GM19328 (cell line): ENCODE data around the gene BTBD9.

ENCODE experiments used
- ATAC-seq: cut with Tn5 transposase; IDR thresholded peaks from one replicate; pipeline ENCODE4 v1.9.1; 2021; ENCODE audit warnings: mild to moderate bottlenecking, moderate library complexity; ENCODE audit not compliant: unreplicated experiment

Gene BTBD9

DNA sequence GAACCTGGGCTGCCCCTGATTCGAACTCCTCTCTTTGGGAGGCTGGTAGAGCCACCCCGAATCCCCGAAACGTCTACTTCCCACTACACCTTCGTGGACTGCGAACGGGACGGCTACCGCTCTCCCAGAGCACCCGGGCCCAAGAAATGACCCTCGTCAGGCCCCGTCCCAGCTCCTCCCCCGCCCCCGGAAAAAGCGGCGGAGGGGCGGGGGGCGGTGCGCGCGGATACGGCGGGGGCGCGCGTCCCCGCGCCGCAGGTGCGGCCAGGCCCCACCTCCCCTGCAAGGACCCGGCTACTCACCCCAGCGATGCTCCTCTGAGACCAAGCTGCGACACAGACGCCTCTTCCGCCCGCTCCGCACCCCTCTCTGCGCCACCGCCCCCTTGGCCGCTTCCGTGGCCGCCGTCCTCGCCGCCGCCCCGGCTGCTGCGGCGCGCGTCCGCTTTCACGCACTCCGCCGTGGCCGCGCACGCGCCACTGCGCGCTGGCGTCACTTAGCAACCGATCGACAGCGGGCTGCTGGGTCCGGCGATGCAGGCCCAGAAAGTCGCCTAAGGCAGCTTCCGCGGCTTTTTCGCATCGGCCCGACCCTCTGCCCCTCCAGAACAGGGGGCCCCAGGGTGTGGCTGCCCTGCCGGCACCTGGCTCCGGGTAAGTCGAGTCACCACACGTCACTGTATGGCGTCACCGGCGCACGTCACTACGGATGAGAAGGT lies at the start of gene BTBD9:
Gene BTBD9, minus strand, starts transcription at position 432 of the 718 bp plus-strand sequence.
- ATAC-seq, result peak; percentile 68

DNA sequence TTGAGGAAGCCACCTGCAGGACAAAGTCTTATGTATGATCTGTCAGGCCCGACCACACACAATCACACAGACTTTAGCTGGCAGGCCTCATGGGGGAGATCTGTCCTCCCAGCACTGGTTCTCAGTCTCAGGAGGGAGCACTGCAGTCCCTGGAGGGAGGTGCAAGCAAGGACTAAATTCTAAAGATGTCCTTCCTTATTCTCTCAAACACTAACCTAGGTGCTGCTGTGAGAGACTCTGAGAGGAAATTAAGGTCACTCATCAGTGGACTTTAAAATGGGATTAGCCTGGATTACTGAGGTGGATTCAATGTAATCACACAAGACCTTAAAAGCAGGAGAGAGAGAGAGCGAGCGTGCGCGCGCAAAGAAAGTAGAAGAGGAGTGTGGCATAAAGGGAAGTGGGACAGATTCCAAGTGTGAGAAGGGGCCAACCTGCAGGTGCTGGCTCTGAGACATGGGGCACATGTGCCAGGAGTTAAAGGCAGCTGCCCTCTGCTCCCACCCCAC lies 48.9 kb upstream of the BTBD9 start:
- no peak for ATAC-seq

DNA sequence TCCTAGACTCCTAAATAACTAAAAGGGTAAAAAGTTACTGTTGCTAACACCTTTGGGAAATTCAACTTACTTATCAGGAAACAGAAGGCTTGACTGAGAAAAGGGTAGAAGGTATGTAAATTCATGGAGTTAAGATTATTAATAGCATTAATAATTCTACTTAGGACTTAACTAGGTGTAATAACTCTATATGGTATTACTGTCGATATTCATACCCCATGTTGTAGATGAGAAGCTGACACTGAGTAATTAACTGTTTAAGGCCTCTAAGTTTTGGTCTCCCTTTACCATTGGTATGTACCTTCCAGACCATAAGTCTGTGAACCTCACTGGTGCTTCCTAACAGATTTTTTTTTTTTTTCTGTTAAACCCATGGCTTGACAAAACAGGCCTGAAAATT lies 47.8 kb upstream of the BTBD9 start:
- no peak for ATAC-seq

DNA sequence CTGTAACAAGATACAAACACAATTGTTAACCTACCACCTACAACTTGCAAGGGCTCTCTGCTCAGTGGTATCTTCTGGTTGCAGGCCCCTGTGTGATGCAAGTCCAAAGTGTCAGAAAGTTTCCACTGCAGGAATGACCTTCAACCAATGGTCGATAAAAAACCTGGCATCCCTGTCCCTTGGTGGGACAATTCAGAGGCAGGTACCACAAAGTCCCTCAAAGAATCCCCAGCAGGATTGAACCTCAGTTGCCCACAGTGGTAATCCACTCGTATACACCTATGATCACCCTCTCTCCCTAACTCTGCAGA lies 47.3 kb upstream of the BTBD9 start:
- ATAC-seq, result no peak

DNA sequence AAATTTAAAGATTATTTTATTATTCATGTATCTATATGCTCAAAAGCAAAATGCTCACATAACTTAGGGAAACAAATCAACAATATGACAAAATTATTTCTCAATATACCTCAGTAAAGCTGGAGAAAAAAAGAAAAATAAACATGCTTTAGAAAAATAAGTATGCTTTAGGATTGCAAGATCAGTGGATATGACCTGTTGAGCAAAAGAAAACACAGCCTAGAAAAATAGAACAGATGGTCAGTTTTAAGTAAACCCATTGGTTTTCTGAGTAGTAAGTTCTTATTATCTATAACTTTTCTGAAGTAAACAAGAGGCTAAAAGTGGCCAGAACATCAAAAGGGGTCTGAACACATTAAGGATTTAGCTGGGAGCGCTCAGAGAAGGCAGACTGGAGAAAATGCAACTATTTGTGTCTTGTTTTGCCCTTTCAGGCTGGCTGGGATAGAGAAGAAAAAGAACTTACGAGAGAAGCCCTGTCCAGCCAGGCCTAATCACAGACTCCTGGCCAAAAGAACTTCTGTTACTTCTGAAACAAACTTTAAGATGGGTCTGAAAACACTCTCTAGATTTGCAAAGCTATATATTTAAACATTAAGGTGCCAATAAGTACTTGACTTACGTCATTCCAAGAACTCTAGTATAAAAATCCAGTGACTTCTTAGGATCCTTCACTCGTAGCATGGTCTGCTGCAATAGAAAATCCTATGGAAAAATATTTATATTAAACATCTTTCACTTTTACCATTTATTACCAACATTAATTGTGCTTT lies 46.7 kb upstream of the BTBD9 start:
- ATAC-seq, result no peak

DNA sequence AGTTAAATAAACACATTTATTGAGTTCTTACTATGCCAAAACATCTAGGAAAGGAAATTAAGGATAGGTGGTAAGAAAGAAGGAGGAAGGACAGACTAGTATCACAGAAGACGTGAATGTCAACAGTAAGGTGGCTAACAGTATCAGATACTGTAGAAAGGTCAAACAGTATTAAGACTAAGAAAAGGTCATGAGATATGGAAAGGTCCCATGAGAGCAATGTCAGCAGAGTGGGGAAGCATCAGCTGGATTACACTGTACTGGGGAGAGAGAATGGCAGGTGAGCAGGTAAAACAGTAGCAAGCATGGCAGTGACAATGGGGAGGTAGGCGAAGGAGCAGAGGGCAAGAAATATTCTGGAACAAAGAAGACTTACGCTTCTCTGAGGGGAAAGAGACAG lies 45.2 kb upstream of the BTBD9 start:
- ATAC-seq, result no peak

DNA sequence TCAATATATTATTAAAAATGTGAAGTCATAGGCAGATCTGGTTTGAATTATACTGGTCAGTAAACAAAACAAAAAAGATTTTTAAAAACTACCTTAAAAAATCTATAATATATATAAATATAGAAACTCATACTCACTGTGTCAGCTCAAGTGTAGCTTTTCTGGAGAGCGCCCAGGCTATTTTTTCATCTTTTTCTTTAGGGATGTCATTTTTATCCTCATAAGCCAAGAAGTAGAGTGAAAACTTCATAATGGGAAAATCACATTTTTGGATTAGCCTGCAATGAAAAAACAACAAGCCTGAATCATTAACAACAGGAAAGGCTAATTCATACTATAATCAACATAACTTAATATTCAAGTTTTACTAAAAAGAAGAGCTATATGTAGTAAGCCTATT lies 44.5 kb upstream of the BTBD9 start:
- ATAC-seq, result no peak

DNA sequence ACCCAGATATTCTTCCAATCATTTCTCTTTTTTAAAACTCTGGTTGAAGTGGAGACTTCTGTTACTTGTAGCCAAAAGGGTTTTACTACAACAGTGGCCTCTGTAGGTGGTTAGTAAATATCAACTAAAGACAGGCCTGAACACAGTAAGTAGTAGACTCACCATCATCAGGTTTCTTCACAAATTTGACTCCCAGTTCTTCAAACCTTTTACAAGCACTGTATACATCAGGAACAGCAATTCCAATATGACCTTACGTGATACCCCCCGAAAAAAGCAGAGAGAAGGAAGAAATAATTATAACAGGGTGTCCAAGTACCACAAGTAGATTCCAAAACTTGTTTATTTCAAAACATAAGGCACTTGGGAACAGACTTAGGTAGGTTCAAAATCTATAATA lies 42.1 kb upstream of the BTBD9 start:
- no peak for ATAC-seq

DNA sequence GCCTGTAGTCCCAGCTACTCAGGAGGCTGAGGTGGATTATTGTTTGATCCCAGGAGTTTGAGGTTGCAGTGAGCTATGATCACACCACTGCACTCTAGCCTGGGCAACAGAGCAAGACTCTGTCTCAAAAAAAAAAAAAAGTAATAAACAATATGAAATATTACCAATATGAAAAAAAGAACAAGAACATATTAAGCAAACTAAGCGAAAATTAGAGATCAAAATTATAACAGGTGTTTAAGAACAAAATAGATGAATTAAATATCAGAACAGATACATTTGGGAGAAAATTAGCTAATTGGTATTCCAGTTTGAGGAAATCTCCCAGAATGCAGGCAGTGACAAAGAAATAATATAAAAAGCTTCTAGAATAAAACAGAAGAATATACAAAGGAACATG lies 39.9 kb upstream of the BTBD9 start:
- no peak for ATAC-seq

DNA sequence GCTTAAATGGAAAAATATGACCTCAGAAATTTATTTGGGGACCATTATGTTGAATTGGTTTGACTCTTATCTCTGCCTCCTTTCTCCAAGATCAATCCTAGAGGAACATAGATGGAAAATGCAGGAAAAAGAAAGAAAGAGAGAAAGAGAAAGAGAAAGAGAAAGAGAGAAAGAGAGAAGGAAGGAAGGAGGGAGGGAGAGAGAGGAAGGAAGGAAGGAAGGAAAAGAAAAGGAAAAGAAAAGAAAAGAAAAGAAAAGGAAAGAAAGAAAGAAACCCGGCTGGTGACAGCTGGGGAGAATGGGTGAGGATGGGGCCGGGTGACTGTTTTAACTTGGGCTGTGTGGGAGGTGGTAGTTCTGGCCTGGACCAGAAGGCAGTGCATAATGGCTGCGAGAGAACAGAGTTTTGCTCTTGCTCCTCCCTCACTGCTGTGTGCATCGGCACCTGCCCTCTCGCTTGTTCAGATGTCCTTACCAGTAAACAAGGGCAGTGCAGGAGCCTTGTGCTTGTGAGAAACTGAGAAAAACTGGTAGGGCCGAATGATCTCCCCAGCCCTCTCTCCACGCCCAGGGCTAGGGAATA lies 38.5 kb upstream of the BTBD9 start:
- ATAC-seq, result no peak

DNA sequence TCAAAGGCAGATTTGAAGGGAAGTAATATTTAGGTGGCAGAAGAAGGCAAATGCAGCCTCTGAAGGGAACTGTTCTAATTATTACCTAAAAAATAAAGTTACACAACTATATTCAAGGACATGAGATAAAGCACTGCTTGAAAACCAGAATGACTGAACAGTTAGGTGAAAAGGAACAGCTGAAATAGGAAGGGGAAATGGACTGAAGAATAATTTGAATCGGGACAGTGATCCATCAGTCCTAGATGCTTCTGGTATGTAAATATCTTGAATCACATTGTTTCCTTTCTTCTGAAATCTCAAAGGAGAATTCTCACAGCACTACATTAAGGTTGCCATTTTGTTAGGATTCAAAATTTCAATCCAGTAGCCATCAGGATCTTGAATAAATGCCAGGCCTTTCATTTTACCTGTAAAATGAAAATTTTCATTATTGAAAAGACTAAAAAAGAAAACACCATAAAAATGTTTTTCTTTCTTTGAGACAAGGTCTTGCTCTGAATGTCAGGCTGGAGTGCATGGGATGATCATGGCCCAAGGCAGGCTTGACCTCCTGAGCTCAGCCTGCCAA lies 37.3 kb upstream of the BTBD9 start:
- no peak for ATAC-seq

DNA sequence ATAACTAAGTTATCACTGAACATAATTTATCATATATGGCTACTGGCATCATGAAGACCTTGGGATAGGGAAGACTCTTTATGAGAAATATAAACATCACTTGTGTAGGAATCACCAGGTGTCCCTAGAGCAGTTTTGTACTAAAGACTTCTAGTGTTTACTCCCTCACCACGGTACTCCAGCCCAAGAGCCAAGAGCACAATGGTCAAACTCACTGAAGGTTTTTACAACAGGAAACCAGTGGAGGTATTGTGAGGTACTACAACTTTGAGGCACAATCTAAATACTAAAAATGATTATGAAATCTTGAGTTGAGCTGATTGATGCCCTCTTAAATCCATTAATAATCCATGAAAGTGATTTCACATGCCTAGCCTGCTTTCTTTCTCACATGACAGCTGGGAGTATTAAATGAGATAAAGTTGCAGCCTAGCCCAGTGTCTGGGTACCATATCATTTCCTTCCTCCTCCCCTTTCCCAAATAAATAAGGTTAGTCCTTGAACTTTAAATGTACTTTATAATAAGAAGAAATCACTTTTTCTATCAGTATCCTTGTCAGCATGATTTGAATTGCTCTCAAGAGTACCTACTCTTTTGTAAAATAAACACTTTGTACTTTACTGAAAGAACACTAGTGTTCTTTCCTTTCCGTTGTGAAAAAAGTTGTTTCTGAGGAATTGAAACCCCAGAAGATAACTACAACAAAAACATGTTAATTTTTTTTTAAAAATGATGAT lies 36.7 kb upstream of the BTBD9 start:
- ATAC-seq, result no peak

DNA sequence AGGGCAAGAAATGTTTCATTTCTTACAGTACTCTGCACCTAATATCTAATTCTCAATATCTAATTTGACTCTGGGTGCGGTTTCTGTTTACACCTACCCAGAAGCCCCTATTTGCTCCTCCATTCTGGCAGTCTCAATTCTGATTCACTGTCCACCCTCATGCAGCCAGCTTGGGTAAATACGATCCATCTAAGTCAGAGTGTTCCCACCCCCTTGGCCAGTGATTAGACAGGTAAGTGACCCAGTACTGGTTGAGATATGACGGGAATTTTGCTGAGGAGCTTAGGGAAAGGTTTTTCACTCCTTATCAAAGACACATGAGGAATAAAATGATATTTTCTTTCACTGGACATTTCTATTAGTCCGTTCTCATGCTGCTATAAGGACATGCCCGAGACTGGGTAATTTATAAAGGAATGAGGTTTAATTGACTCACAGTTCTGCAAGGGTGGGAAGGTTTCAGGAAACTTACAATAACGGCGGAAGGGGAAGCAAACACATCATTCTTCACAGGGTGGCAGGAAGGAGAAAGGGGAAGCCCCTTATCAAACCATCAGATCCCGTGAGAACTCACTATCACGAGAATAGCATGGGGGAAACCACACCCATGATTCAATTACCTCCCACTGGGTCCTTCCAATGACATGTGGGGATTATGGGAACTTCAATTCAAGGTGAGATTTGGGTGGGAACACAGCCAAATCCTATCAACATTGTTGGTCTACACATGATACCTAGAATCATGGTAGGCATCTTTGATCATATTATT lies 33.9 kb upstream of the BTBD9 start:
- ATAC-seq, result no peak

DNA sequence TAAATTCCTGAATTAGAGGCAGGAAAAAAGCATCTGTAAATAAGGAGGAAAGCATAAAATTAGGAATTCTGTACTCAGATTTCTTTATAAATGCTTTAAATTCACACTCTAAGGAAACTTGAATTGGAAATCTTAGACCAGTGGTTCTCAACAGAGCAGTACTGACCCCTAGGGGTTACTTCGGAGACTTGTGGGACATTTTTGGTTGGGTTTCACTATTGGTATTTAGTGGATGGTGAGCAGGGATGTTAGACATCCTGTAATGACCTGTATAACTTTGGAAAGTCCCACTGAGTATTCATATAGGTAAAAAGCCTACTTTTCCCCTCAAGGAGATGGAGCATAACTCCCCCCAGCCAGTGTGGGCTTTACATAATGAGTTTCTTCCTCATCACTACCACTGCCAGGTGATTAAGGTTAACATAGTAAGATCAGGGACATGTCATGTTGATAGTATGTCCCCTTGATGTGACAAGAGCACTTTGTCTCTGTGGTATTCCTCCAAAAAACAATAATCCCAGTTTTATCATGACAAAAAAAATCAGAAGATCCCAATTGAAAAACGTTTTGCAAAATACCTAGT lies 32.2 kb upstream of the BTBD9 start:
- no peak for ATAC-seq

DNA sequence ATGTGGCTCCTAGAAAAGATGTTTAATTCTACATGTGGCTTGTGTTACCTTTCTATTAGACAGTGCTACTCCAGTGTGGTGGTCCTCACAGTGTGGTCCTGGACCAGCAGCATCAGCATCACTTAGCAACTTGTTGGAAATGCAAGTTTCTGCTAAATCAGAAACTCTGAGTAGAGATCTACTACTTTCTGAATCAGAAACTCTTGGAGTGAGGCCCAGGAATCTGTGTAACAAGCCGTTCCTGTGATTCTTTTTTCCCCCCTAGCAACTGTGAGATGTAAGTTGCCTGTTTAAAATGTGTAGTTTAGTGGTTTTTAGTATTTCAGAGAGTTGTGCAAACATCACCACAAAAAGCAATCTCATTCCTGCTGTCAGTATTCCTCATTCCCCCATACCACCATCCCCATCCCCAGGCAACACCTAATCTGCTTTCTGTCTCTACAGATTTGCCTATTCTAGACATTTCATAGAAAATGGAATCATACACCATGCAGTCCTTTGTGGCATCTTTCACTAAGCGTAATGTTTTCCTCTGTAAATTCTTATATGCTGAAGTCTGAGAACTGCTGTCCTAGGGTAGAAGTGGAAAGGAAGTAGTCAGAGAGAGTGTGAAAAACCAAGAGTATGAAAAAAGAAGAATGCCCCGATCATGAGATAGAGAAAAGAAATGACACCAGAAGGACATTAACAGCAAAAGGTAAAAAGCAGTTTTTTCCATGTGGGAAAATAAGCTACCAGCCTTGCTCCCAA lies 18.9 kb upstream of the BTBD9 start:
- ATAC-seq, result no peak

DNA sequence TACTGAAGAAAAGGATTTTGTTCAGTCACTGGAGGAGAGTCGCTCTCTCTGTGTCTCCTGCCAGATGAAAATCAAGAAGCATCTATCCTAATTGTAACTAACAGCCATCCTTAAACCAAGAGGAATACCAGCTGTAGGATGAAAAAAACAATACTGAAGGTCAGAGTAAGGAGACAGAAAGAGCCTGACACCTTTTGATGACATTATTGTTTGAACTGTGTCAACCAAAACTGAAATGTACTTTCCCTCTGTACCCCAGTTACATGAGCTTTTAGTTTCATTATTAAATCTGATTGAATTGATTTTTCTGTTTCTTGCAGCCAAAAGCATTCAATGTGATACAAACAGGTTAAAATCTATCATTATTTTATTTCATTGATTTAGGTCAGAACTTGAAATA lies 17.2 kb upstream of the BTBD9 start:
- no peak for ATAC-seq

DNA sequence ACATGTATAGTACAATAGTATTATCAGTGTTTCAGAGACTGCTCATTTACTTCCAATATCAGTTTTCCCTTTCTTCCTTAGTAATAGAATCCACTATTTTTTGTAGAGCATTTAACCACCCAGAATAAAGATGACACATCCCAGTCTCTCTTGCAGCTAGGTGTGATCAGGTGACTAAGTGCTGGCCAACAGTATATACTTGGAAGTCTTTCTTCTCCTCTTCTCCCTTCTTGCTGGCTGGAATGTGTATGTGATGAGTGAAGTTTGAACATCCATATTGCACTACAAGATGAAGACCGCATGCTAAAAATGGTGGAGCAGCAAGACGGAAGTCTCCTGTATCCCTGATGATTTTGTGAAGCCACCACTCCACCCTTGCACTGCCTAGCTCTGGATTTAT lies 14.5 kb upstream of the BTBD9 start:
- no peak for ATAC-seq

DNA sequence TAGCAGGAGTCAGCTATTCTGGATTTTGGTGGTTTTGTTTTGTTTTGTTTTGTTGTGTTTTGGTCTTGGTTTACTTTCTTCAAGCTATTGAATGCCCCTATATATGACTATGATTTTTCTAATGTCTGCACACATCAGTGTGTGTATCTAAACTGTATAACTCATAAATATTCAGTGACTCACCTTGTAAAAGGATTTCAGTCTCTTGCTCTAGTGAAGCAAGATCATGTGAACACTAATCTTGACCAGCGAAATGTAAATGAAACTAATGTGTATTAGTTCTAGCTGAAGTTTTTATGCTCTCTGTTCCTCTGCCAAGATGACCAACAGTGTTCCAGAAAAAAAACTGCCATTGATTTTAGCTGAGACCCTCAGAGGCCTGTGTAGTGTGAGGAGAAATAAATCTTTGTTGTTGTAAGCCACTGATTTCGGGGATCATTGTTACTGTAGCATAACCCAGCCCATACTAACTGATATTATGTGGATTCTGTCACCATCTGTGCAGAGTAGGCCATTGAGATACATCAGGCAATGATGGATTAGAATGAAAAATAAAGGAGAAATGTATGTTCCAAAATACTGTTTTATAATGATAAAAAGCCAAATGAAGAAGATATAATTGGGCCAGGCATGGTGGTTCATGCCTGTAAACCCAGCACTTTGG lies 11.5 kb upstream of the BTBD9 start:
- no peak for ATAC-seq
